ENCODE results near the gene RGS3.

- TF ChIP-seq, protein P1, sequence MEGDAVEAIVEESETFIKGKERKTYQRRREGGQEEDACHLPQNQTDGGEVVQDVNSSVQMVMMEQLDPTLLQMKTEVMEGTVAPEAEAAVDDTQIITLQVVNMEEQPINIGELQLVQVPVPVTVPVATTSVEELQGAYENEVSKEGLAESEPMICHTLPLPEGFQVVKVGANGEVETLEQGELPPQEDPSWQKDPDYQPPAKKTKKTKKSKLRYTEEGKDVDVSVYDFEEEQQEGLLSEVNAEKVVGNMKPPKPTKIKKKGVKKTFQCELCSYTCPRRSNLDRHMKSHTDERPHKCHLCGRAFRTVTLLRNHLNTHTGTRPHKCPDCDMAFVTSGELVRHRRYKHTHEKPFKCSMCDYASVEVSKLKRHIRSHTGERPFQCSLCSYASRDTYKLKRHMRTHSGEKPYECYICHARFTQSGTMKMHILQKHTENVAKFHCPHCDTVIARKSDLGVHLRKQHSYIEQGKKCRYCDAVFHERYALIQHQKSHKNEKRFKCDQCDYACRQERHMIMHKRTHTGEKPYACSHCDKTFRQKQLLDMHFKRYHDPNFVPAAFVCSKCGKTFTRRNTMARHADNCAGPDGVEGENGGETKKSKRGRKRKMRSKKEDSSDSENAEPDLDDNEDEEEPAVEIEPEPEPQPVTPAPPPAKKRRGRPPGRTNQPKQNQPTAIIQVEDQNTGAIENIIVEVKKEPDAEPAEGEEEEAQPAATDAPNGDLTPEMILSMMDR (IDR thresholded peaks at IDR 0.05) = no peak
- TF ChIP-seq SMC3 (IDR thresholded peaks at IDR 0.05; ENCODE audit: low read depth, low read length) (no peak), RFX5 (IDR thresholded peaks at IDR 0.05; ENCODE audit: low read length) (no peak), POLR2AphosphoS5 (IDR thresholded peaks at IDR 0.05; ENCODE audit: low read depth, low read length) (no peak), EP300 (IDR thresholded peaks at IDR 0.05; ENCODE audit: borderline replicate concordance in 1 of 2, low read depth in 1 of 2, low read length in 1 of 2) (no peak), TAF1 (IDR thresholded peaks at IDR 0.05; ENCODE audit: borderline replicate concordance, low read depth, low read length) (no peak), EZH2phosphoT487 (IDR thresholded peaks at IDR 0.05; ENCODE audit: borderline replicate concordance, low read depth) (no peak), RCOR1 (IDR thresholded peaks at IDR 0.05; ENCODE audit: low read length) (no peak), PBX3 (IDR thresholded peaks at IDR 0.05) (no peak), RXRA (IDR thresholded peaks at IDR 0.05; ENCODE audit: borderline replicate concordance, low read depth) (no peak)
- TF ChIP-seq, protein P2, sequence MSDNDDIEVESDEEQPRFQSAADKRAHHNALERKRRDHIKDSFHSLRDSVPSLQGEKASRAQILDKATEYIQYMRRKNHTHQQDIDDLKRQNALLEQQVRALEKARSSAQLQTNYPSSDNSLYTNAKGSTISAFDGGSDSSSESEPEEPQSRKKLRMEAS (IDR thresholded peaks at IDR 0.05; ENCODE audit: low read depth) = no peak
Measured at GRCh38 chr9:113543296-113543981, 79.9 kb downstream of the RGS3 start.
